ENCODE results near the gene ATP5ME.

ATP5ME gene

DNA sequence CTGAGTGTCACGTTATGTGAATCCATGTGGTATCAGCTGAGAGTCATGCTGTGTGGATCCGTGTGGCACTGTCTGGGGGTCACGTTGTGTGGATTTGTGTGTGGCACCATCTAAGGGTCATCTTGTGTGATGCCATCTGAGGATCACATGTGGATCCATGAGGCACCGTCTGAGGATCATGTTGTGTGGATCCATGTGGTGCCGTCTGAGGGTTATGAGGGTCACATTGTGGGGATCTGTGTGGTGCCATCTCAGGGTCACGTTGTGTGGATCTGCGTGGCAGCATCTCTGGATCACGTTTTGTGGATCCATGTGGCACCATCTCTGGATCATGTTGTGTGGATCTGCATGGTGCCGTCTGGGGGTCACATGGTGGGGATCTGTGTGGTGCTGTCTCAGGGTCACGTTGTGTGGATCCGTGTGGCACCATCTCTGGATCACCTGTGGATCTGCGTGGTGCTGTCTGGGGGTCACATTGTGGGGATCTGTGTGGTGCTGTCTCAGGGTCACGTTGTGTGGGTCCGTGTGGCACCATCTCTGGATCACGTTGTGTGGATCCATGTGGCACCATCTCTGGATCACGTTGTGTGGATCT, 41.8 kb downstream of the ATP5ME start:
- DNase-seq, result no peak

DNA sequence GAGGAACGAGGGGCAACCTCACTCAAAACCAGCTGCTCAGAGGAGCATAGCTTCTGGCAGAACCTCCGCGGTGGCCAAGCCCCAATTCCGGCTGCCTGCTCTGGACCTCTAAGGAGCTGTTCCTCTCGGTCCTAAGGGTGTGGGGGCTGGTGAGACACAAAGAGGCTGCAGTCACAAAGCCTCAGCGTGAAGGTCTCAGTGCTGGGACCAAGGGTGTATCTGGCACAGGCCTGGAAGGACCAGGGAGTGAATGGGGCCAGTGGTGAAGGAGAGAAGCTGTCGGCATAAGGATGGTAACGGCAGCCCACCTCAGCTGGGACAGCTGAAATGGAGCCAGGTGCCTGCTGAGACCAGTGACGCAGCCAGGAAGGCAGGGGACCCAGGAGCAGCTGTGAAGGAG, 43.4 kb downstream of the ATP5ME start:
- no peak for DNase-seq

DNA sequence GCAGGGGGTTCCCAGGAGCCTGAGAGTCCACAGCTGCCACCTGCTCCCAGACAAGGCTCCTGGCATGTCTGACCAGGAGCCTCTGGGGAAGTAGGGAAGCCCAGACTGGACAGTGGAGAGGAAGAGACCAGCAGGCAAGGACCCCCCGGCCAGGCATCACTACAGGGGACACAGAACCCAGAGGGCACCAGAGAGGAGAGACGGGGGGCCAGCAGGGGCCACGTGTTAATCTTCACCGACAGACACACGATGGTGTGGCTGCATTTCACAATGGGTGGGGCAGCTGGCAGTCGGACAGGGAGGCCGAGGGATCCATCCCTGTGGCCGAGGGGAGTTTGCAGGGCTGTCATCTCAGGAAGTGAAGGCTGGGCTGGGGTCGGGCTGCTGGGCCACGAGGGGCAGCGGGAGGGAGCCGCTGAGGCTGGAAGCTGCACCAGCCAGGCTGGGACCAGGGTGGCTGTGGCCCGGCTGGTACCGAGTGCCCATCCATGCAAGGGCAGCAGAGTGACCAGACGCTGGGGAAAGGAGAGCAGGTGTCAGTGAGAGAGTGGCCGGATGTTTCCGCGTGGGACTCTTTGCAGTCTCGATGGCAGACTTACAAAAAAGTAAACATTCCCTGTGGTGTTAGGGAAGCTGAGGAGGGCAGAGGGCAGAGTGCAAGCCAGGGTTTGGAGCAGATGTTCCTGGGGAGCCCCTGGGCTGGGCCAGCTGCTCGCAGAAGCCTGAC, 44.0 kb downstream of the ATP5ME start:
- no peak for DNase-seq

DNA sequence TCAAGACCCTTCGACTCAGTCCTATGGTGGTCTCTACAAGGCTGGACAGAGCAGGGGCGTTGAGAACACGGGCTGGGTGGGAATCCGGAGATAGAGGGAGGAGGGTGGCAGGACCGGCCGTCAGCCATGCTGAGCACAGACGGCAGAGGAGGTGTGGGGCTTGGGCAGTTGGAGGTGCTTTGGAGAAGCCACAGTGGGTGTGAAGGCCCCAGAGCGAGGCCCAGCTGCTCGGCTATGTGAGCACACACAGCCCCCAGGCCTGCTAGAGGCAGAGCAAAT, 44.5 kb downstream of the ATP5ME start:
- no peak for DNase-seq

DNA sequence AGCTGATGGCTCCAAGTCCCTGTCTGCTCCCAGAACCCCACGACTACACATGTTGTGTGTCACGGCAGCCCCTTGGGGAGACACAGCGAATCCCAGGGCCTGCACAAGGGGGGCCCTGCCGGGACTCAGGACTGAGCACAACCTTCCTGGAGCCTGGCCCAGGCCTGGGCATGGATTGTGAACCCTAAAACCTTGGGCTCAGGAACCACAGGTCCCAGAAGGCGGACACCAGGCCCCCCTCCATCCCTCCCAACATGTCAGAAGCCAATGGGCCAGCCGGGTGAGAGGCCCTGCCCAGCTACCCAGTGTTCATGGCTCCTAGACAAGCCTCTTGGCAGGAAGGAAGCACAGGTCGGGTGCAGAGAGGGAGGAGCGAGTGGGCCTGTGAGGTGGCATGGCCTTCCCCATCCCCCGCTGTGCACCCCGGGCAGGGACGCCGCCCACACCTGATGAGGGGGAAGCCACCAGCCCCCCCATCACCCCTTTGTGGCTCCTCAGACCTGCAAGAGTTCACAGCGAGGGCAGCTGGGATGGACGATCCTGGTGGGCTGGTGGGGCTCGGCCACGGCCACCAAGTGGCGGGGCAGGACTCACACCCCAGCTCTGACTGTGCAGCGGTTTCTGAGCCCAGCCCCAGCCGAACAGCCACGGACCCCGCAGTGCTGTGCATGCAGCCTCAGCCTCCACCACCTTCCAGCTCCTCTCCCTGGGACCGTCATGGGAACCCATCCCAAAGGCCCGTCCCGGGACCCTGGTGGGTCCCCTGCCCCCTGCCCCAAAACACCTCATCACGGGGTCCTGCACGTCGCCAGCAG, 45.0 kb downstream of the ATP5ME start:
- DNase-seq, result no peak

DNA sequence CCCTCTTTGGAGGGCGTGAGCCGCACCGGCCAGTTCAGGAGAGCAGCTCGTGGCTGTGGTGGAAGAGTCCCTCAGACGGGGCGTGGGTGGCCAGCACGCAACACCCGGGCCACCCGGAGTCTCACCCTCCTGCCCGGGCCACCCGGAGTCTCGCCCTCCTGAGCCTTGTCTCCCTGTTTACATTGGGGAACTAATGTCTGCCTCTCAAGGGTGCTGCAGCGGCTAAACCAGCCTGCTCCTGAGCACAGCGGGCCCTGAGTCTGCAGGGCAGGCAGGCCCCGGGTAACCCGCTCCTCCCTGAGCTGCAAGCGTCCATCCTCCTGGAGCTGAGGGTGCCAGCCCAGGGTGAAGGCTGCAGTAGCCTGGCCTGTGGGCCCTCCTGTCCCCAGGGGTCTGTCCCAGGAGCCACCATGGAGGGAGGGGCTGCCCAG, 45.8 kb downstream of the ATP5ME start:
- no peak for DNase-seq

DNA sequence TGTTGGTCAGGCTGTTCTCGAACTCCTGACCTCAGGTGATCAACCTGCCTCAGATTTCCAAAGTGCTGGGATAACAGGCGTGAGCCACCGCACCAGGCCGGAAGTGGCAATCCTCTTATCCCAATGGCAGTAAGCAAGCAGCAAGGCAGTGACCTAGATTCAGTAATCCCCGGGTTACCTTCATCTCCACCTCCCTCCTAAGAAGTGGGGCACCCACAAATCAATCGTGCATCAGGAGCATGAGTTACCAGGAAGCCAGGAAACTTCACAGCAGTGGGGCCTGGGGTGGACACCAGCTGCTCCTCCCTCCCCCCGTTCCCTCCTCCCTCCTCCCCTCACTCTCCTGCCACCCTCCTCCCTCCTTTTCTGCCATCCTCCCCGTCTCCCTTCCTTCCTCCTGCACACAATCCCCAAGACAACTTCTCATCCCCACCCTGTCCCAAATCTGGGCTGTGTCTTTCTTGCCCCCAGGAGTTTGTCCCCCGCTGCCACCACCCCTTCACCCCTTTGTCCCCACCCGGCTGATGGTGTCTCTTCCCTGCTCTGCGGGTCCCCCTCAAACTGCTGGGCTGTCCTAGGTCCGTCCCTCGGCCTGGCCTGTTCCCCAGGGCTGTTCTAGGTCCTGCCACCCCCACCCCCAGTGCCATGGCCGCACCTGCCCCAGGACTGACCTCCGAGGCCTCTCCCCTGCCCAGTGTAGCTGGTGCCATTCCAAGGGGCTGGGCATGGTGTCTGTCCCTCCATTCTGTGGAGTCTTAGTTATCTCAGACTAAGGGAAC, 46.5 kb downstream of the ATP5ME start:
- no peak for DNase-seq

DNA sequence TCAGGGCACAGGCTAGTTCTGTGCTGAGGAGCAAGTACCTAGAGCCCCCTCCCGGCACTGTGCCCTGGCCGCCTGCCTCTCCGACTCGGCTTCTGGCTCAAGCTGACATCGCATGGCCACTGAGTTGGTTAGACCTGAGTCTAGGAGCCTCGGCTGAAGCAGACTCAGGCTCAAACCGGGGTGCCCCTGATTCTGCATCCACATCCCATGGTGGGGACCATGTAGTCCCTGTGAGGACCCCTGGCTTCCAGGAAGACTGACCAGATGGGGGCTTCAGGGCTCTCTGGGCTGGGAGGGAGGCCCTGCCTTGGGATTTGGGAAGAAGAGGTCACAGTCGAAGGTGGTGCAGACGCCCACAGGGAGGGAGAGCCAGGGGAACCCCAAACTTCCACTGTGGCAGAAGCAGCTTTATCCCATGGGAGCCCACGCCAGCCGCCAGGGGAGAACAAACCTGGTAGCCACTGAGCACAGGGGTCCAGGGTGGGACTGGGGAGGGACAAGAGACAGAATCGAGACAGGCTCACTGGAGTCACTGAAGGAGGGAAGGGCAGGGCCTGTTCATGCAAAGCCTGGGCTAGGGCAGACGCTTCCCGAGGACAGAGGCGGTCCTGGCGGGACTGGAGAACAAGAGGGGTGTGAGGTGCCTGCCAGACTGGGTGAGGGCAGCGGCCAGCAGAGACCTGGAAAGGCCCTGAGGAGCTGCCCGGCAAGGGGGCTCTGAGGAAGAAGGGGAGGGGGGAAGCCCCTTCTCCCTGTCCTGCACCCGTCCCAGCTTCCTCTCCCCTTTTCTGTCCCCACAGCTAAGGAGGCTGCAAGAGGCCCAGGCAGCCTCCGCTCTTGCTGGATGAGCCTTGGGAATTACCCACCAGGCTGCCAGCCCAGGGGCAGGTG, 47.6 kb downstream of the ATP5ME start:
- no peak for DNase-seq

DNA sequence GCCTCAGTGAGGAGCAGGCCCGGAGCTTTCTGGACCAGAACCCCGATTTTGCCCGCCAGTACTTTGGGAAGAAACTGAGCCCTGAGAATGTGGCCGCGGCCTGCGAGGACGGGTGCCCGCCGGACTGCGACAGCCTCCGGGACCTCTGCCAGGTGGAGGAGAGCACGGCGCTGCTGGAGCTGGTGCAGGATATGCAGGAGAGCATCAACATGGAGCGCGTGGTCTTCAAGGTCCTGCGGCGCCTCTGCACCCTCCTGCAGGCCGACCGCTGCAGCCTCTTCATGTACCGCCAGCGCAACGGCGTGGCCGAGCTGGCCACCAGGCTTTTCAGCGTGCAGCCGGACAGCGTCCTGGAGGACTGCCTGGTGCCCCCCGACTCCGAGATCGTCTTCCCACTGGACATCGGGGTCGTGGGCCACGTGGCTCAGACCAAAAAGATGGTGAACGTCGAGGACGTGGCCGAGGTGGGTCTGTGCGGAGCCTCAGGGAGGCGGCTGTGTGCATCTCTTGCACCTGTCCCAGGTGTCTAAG, 48.4 kb downstream of the ATP5ME start:
- no peak for DNase-seq

DNA sequence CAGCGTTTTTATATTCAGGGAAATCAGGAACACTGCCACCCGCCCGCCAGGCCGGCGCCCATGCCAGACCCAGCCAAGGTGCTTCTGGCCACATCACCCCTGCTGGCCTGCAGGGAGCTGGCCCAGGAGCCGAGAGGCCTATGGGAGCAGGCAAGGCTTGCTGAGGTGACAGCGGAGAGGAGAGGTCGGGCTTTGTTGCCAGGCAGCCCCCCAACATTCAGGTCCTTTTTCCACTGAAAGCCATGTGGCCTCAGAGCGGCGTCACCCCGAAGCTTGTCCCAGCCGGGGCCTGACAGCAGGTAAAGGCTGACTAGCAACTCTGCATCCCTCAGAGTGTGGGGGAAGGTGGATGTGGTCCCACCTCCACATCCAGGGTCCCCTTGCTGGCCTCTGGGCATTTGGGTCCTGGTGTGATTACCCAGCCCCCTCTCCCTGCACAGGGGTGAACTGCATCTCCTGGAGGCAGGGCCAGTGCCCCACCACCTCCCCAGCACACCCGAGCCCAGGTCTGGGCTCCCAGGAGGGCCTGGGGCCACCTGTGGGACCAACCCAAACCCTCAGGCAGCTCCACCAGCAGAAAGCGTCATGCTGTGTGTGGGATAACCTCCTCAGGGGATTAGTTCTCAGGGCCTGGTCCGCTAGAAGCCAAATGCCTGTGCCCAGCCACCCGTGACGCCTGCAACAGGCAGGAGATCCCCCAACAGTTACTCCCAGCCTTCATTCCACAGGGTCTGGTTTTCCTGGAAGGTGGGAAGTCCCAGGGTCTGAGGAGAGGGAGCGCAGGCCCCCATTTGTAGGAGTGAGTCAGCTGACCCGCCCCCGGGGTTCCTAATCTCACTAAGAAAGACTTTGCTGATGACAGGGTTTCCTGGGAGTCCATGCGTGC, 49.1 kb downstream of the ATP5ME start, which contains the start of gene PDE6B:
Gene PDE6B, plus strand, starts transcription at position 869 of the 886 bp plus-strand sequence. CDS start 54 bp downstream, outside the sequence.
- DNase-seq, result no peak

DNA sequence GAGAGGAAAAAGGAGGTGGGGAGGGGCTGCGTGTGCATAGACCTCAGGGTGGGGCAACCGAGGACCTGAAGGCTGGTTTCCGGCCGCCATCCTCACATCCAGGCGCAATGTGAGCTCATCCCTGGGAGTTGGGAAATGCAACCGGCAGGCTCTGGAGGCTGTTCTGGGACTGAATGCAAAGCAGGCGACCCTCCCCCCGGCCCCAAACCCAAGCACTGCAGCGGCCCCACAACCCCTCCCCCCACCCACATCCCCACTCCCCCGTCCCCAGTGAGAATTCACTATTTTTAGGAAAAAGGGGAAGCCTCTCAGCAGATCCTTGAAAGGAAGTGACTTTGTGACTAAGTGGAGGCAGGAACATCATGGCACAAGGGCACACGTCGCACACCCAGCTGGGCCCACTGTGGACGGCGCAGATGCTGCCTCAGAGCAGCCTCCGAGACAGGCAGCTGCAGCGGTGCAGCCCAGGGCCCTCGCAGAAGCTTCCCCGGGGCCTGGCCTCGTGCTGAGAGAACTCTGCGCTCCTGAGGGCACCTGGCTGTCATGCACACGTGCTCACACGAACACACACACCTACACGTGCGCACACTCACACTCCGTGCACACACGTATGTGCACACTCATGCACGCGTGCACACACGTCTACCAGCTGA, 50.0 kb downstream of the ATP5ME start:
- DNase-seq, result no peak

DNA sequence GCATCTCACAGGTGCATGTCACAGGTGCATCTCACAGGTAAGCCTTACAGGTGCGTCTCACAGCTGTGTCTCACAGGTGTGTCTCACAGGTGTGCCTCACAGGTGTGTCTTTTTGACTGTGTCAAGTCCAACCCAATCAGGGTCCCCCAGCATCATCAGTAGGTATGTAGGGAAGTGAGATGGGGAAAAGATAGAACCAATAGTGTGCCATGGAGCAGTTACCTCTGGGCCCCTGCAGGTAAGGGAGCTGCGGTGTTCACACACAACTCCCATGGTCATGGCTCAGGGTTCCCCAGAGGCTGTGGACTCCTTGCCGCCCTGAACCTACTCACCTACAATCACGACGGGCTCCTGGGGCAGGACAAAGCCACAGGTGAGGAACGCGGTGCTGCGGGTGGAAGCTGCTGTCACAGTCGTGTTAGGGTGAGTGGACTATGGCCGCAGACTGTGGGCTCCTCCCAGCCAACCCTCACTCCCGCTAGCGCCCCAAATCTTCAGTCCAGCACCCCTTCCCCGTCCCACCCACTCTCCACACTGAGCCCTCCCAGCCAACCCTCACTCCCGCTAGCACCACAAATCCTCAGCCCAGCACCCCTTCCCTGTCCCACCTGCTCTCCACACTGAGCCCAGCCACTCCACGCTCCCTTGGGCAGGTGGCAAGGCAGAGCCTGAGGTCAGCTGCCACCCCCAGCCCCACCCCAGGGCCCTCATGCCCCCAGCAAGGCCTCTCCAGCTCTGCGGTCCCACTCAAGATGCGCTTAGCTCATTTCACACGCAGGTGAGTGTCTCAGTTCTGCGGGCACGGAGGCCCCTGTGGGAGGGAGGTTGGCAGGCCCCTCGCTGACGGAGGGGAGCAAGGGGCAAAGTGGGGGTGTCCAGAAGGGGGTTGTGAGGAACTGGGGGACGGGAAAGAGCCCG, 50.8 kb downstream of the ATP5ME start:
- no peak for DNase-seq

Measured in CD4-positive, alpha-beta T cell treated with Interleukin-6 for 4 hours (primary cell).